Neural cell (in vitro differentiated cells): Measurements from ENCODE around the gene SMARCA1. TPM values are rescaled to one million over a fixed set of nuclear protein-coding genes. Genes with fewer than 3 reads are reported as not detected.

ENCODE experiments used
- H2AFZ ChIP-seq: fragments of 200-600, 300-800 bp; sonication (generic), shearing (Covaris generic); 2 replicates; pipeline ENCODE4 v1.6.0; 2014; ENCODE audit warnings: low read depth, mild to moderate bottlenecking, antibody characterized with exemption, low read length, moderate library complexity
- H3F3A ChIP-seq: fragments of 200-600 bp; shearing (Covaris generic); 2 replicates; pipeline ENCODE4 v1.6.1; 2016; ENCODE audit warnings: mild to moderate bottlenecking, moderate library complexity, mixed read lengths, antibody characterized with exemption, low read length; ENCODE audit not compliant: insufficient read depth, poor library complexity, severe bottlenecking
- H3K27ac ChIP-seq: fragments of 200-600, 300-800 bp; sonication (generic), shearing (Covaris generic); 2 replicates; pipeline ENCODE4 v1.5.1; 2014; ENCODE audit warnings: mild to moderate bottlenecking, low read length, moderate library complexity
- H3K27me3 ChIP-seq: fragments of 300-800, 200-600 bp; sonication (generic), shearing (Covaris generic); 2 replicates; pipeline ENCODE4 v1.6.0; 2014; ENCODE audit warnings: mild to moderate bottlenecking, low read depth, low read length, moderate library complexity; ENCODE audit not compliant: insufficient read depth
- H3K36me3 ChIP-seq: fragments of 300-800, 200-600 bp; sonication (generic), shearing (Covaris generic); 2 replicates; pipeline ENCODE4 v1.5.1; 2014; ENCODE audit warnings: mild to moderate bottlenecking, antibody characterized with exemption, low read length, moderate library complexity; ENCODE audit not compliant: insufficient read depth
- H3K4me2 ChIP-seq: fragments of 300-800, 200-600 bp; sonication (generic), shearing (Covaris generic); 2 replicates; pipeline ENCODE4 v1.6.0; 2014; ENCODE audit warnings: mild to moderate bottlenecking, low read length
- H3K4me3 ChIP-seq: fragments of 300-800, 200-600 bp; sonication (generic), shearing (Covaris generic); 2 replicates; pipeline ENCODE4 v1.5.1; 2014; ENCODE audit warnings: mild to moderate bottlenecking, low read length, moderate library complexity
- H3K79me2 ChIP-seq: fragments of 200-600 bp; shearing (Covaris generic); replicated peaks from 2 replicates; pipeline ENCODE4 v1.6.0; 2014; ENCODE audit warnings: mild to moderate bottlenecking, low read length, moderate library complexity; ENCODE audit not compliant: insufficient read depth
- H3K9ac ChIP-seq: fragments of 300-800, 200-600 bp; sonication (generic), shearing (Covaris generic); 2 replicates; pipeline ENCODE4 v1.6.1; 2016; ENCODE audit warnings: mild to moderate bottlenecking, low read length, mixed read lengths
- H3K9me2 ChIP-seq: fragments of 200-600 bp; shearing (Covaris generic); 2 replicates; pipeline ENCODE4 v1.6.1; 2016; ENCODE audit warnings: mild to moderate bottlenecking, low read length, mixed read lengths; ENCODE audit not compliant: insufficient read depth
- H3K9me3 ChIP-seq: fragments of 200-600, 300-800 bp; sonication (generic), shearing (Covaris generic); 2 replicates; pipeline ENCODE4 v1.6.1; 2016; ENCODE audit warnings: mild to moderate bottlenecking, mixed run types, low read length, moderate library complexity, mixed read lengths
- H4K20me1 ChIP-seq: fragments of 200-600 bp; shearing (Covaris generic); 2 replicates; pipeline ENCODE4 v1.6.1; 2016; ENCODE audit warnings: mild to moderate bottlenecking, mixed run types; ENCODE audit not compliant: insufficient read depth
- EP300 ChIP-seq: fragments of 450-650 bp; conservative IDR thresholded peaks from 2 replicates; pipeline ENCODE4 v1.6.1; 2014; ENCODE audit warnings: antibody characterized with exemption, mild to moderate bottlenecking, moderate library complexity; ENCODE audit not compliant: poor library complexity, severe bottlenecking
- EZH2 ChIP-seq: fragments of 200-600, 300-800 bp; shearing (Covaris generic), sonication (generic); IDR thresholded peaks from 2 replicates; pipeline ENCODE4 v1.6.1; 2014; ENCODE audit warnings: antibody characterized with exemption, low read length, borderline replicate concordance, mild to moderate bottlenecking; ENCODE audit not compliant: insufficient read depth, poor library complexity, severe bottlenecking
- MXI1 ChIP-seq: fragments of 450-650 bp; conservative IDR thresholded peaks from 2 replicates; pipeline ENCODE4 v1.6.1; 2014; ENCODE audit warnings: antibody characterized with exemption, mild to moderate bottlenecking; ENCODE audit not compliant: poor library complexity, severe bottlenecking
- POLR2AphosphoS5 ChIP-seq: IDR thresholded peaks from 2 replicates; pipeline ENCODE4 v1.6.1; 2012
- RAD21 ChIP-seq: fragments of 450-650 bp; conservative IDR thresholded peaks from 2 replicates; pipeline ENCODE4 v1.6.1; 2014; ENCODE audit warnings: antibody characterized with exemption, mild to moderate bottlenecking, moderate library complexity
- SMC3 ChIP-seq: fragments of 450-650 bp; conservative IDR thresholded peaks from 2 replicates; pipeline ENCODE4 v1.6.1; 2014; ENCODE audit warnings: antibody characterized with exemption, mild to moderate bottlenecking, moderate library complexity; ENCODE audit not compliant: poor library complexity
- TAF1 ChIP-seq: IDR thresholded peaks from 2 replicates; pipeline ENCODE4 v1.6.1; 2012; ENCODE audit warnings: low read depth
- polyA plus RNA-seq: library from polyadenylated mRNA; depleted of rRNA; stranded (reverse); fragments of >200 nt; gene quantifications from 2 replicates; pipeline ENCODE4 v1.2.3, GENCODE V29; 2014
- TF ChIP-seq, protein P1 (sequence below): IDR thresholded peaks from 2 replicates; pipeline ENCODE4 v1.6.1; 2012; ENCODE audit warnings: borderline replicate concordance
- TF ChIP-seq, protein P2 (sequence below): fragments of 450-650 bp; IDR thresholded peaks from 2 replicates; pipeline ENCODE4 v1.5.1; 2014; ENCODE audit warnings: antibody characterized with exemption, mild to moderate bottlenecking, moderate library complexity; ENCODE audit not compliant: poor library complexity, severe bottlenecking

SMARCA1 gene
- polyA plus RNA-seq, 1 donor from 2014 or later: 66.9 TPM

DNA sequence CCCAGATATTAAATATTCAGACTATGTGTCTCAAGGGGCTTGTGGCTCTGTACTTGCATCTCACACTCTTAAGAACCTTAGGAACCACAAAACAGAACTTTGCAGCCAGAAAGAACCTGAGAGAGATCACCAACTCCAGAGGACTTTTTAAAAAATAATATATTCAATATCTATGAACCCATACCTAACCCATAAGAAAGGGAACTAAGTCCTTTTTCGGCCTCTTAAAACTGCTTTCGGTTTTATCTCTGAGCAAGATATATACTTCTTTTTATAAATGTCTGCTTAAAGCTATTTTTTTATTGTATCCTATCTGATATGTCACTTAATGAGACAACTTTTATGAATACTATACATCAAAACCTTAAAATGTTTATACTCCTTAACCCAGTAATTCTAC is 10.9 kb downstream of the SMARCA1 start:
- Histone ChIP-seq H3K79me2 (peaks cover 11% of the 10 kb centered on the region), H3K27ac (no peak overlapping the region), H4K20me1 (no peaks in the 10 kb centered on the region), H3K27me3 (no peaks in the 10 kb centered on the region), H2AFZ (no peak overlapping the region), H3K36me3 (no peaks in the 10 kb centered on the region), H3K4me3 (no peak overlapping the region), H3K4me2 (no peak overlapping the region), H3F3A (no peaks in the 10 kb centered on the region), H3K9me2 (no peaks in the 10 kb centered on the region), H3K9me3 (no peaks in the 10 kb centered on the region), H3K9ac (no peak overlapping the region)
- TF ChIP-seq SMC3 (no peak), MXI1 (no peak), POLR2AphosphoS5 (no peak), TAF1 (no peak), RAD21 (no peak), EZH2 (no peak), EP300 (no peak)
- TF ChIP-seq, protein P1, sequence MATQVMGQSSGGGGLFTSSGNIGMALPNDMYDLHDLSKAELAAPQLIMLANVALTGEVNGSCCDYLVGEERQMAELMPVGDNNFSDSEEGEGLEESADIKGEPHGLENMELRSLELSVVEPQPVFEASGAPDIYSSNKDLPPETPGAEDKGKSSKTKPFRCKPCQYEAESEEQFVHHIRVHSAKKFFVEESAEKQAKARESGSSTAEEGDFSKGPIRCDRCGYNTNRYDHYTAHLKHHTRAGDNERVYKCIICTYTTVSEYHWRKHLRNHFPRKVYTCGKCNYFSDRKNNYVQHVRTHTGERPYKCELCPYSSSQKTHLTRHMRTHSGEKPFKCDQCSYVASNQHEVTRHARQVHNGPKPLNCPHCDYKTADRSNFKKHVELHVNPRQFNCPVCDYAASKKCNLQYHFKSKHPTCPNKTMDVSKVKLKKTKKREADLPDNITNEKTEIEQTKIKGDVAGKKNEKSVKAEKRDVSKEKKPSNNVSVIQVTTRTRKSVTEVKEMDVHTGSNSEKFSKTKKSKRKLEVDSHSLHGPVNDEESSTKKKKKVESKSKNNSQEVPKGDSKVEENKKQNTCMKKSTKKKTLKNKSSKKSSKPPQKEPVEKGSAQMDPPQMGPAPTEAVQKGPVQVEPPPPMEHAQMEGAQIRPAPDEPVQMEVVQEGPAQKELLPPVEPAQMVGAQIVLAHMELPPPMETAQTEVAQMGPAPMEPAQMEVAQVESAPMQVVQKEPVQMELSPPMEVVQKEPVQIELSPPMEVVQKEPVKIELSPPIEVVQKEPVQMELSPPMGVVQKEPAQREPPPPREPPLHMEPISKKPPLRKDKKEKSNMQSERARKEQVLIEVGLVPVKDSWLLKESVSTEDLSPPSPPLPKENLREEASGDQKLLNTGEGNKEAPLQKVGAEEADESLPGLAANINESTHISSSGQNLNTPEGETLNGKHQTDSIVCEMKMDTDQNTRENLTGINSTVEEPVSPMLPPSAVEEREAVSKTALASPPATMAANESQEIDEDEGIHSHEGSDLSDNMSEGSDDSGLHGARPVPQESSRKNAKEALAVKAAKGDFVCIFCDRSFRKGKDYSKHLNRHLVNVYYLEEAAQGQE: no peak
- TF ChIP-seq, protein P2, sequence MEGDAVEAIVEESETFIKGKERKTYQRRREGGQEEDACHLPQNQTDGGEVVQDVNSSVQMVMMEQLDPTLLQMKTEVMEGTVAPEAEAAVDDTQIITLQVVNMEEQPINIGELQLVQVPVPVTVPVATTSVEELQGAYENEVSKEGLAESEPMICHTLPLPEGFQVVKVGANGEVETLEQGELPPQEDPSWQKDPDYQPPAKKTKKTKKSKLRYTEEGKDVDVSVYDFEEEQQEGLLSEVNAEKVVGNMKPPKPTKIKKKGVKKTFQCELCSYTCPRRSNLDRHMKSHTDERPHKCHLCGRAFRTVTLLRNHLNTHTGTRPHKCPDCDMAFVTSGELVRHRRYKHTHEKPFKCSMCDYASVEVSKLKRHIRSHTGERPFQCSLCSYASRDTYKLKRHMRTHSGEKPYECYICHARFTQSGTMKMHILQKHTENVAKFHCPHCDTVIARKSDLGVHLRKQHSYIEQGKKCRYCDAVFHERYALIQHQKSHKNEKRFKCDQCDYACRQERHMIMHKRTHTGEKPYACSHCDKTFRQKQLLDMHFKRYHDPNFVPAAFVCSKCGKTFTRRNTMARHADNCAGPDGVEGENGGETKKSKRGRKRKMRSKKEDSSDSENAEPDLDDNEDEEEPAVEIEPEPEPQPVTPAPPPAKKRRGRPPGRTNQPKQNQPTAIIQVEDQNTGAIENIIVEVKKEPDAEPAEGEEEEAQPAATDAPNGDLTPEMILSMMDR: no peak

DNA sequence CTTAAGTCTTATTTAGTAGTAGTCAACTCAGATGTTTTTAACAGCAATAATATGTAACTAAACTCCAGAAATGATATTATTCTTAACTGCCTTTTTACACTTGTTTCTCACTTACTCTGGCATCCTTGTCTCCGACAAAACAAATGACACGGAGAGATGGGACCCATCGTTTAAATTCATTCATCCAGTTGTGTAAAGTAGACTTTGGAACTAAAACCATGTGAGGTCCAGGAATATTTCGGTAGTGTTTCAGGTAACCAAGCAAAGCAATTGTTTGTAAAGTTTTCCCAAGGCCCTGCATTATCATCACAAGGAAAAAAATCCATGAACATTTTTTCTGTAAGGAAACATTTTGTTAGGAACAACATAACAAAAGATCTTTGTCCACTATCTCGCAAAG is 11.6 kb downstream of the SMARCA1 start:
- Histone ChIP-seq H3K36me3 (no peaks in the 10 kb centered on the region), H2AFZ (no peak overlapping the region), H4K20me1 (no peaks in the 10 kb centered on the region), H3K9me3 (no peaks in the 10 kb centered on the region), H3K4me3 (no peak overlapping the region), H3K27me3 (no peaks in the 10 kb centered on the region), H3K27ac (no peak overlapping the region), H3F3A (no peaks in the 10 kb centered on the region), H3K79me2 (peaks cover 4% of the 10 kb centered on the region), H3K9ac (no peak overlapping the region), H3K4me2 (no peak overlapping the region), H3K9me2 (no peaks in the 10 kb centered on the region)
- TF ChIP-seq TAF1 (no peak), SMC3 (no peak), MXI1 (no peak), EP300 (no peak)
- TF ChIP-seq, protein P2: no peak
- TF ChIP-seq, protein P1: no peak
